DMS153 treated with DMSO at 0.1 percent for 48 hours (cell line): ENCODE data around the gene IFNGR2.
"Not testable (repeated sequence)": the region's sequence is repeated elsewhere in the genome, so short reads cannot be mapped to it uniquely, and the experiment has no call there.

ENCODE experiments used
- DNase-seq: peaks from one replicate; lab custom pipeline; 2025; ENCODE audit not compliant: unreplicated experiment; lab: John Stamatoyannopoulos, UW

The IFNGR2 gene

DNA sequence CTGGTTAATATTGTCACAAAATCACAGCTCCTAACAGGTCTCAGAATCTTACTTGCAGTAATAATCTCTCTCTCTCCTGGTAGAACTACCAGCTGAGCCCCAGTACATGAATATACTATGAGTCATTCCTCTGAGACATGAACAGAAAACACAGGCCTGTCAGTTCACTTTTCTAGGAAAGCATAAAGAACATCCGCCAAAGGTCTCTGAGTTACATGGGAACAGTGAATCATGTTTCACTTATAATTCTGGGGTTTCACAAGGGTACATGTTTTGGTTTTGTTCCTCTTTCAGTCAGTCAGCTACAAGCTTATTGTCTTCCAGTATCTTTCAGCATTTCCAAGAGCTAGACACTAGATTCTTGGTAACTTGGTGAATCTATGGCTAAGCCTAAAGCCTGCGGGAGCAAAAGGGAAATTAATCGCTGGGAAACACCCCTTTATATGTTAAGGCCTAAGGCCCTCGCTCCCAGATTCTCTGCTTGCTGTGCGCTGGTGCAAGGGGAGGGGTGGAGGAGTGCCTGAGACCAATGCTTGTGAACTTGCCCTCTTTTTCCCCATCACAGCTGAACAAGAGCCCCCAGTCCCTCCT is 31.7 kb downstream of the IFNGR2 start:
- no peak for DNase-seq

DNA sequence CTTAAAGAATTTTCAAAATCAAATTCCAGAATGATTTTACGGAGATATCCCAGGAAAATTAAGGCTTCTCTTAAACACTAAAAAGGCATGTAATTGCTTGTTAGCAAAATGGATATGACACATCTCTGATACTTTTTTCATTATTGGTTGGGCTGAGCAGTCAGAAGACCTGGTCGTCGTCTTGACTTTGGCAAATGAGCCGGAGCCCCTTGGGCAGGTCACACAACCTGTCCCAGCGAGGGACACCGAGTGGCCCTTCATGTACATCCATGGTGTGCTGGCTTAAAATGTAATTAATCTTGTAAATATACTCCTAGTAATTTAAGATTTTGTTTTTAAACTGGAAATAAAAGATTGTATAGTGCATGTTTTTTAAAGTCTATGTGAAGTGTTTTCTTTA is 33.9 kb downstream of the IFNGR2 start:
- DNase-seq, result no peak

DNA sequence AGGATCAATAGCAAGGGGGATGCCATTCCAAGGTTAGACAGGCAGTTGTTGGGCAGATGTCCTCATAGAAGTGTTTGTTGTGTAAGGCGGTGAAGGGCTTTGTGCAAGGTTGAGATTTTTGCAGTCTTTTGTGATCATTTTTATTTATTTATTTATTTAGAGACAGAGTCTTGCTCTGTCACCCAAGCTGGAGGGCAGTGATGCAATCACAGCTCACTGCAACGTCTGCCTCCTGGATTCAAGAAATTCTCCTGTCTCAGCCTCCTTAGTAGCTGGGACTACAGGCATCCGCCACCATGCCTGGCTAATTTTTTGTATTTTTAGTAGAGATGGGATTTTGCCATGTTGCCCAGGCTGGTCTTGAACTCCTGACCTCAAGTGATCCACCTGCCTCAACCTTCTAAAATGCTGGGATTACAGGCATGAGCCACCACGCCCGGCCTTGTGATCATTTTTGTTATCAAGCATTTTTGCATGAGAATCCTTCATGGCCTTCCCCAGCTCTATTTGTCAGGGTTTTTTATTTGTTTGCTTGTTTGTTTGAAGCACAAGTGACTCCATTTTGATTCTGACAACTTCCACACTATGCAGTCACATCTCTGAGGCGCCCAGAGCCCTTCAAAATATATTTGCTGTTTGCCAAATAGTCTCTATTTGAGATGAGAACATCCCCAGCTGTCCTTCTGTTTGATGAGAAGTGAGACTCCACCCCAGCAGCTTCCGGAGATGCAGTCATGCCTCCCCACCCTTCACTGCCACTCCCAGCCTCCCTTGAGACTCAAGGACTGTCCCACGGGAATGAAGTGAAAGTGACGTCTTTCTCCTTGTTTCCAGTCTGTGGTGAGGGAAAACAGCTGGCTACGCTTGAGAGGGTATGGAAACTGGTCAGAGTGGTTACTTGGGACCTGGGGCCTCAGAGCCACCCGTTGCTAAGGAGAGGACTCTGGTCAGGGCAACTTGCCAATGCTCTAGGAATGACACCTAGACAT is 38.6 kb downstream of the IFNGR2 start:
- peak; percentile 86 for DNase-seq

DNA sequence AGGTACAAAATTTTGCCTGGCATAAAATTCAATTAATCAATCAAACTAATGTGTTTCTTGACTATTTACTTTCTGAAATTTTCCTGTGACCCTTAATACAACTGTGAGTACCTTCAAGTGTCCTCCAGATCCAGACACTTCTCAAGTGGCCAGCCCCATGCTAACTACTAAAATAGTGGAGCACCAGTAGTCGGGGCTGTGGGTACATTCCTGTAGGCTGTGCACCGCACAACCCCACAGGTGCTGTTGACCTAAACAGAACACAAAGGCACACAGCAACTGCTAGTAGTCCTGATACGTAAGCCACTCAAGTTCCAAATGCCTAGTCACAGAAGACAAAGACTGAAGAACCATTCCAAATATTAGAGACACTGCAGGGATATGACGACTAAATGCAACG is 40.0 kb downstream of the IFNGR2 start:
- DNase-seq, result peak; percentile 15

DNA sequence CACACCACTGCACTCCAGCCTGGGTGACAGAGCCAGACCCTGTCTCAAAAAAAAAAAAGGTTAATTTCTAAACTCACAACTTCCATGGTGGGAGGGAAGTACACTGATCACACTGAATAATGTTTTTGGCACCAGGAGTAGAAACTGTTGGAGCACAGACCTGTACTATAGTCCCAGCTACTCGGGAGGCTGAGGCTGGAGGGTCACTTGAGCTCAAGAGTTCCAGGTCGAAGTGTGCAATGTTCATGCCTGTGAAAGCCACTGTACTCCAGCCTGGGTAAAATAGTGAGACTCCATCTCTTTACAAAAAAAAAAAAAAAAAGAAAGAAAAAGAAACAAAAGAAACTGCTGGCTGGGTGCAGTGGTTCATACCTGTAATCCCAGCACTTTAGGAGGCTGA is 41.3 kb downstream of the IFNGR2 start:
- no peak for DNase-seq

DNA sequence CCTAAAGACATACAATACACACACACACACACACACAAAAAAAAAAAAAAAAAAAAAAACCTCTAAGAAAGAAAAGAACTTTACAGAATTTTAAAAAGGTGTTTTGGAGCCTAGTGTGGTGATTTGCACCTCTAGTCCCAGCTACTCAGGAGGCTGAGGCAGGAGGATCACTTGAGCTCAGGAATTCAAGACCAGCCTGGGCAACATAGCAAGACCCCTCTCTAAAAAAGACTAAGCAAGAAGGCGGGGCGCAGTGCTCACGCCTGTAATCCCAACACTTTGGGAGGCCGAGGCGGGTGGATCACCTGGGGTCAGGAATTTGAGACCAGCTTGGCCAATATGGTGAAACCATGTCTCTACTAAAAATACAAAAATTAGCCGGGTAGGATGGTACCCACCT is 43.4 kb downstream of the IFNGR2 start:
- DNase-seq, result not testable (repeated sequence)

DNA sequence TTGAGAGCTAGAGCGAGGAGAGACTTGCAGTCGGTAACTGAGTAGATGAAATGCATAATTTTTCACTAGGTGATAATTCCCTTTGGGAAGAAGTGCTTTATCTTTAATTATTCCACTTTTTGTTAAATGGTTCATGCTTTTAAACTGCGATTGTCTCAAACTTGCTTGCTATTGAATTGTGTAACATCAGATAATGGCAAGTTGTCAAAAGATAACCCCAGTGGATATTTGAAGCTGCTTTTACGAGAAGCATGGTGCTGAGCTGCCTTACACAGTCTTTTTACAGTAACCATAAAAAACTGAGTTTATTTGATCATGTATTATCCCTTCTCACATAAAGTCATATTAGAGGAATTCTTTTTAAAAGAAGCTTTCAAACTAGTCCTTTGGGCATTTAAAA is 46.4 kb downstream of the IFNGR2 start:
- DNase-seq, result no peak

DNA sequence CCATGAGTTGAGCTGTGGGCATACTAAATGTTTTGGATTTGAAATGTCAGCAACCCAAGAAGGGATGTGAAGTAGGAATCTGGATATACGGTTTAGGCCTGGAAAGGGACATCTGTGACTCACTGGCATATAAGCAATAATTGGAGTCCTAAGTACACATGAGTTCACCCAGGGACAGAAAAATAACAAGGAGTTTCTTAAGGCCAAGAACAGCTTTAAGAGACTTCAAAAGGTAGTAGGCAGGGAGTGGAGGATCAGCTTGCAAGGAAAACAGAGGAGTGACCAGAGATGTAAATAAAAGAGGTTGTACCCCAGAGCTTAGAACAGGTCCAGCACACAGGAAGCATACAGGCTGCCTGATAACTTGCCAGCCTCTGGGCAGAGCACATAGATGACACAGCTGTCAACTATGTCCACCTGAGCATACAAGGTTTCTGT is 48.4 kb downstream of the IFNGR2 start:
- no peak for DNase-seq

DNA sequence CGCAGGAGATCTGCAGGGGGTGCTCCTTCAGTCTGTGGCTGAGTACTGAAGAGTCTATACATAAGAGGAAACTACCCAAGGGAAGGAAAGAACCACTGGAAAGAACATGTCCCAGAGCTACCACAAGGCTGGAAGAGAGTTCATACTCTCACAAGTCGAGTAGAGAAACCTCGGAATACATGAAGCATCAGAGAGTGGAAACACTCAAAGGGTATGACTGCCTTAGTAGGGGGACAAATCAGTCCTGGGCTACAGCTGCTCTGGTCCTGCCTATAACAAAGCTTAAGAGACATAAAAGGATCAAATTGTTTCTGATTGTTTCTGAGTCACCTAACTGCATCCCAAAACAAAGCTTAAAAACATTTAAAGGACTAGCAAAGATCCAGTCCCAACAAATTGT is 49.1 kb downstream of the IFNGR2 start:
- DNase-seq, result no peak

DNA sequence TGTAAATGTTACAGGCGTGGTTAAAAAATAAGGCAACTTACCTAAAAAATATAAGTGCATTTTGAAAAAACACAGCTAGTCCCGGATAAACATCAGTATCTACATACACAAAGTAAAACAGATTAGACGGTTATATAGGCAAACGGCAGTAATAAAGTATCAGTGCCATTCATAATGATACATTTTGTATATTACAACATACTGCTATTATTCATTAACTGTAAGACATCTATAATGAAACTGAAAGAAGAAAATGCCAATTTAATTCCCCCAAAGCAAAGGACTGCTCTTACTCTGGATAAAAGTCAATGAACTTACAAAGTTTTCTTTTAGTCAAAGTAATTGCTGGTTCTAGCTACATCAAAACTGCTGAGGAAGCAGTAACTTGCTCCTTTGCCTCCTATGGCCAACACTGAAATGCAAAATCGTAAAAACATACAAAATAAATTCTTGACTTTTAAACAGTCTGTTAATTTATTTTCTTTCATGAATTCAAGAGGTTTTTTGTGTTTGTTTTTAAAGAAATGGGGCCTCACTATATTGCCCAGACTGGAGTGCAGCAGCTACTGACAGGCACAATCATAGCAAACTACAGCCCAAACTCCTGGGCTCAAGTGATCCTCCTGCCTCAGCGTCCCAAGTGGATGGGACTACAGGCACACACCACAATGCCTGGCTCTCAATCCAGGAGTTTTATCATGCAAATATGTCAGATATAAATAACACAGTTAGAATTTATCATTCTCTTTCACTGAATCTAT is 52.7 kb downstream of the IFNGR2 start:
- DNase-seq, result no peak

DNA sequence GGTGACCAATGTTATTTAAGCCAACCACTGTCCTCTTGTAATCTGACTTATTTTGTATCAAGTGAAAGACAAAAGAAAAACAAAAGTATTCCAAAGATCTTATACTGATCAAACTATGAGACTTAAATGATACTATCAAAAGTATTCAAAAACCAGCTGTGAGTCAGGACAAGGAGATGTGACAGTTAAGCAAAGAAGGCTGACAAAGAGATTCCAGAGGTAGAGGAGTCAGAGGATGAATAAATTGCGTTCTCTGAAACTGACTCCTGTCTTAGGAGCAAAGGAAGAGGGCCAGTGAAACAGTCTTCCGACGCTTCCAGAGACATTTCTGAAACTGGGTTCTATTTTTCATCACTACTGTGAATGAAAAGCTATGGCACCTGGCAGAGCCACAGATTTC is 55.6 kb downstream of the IFNGR2 start:
- no peak for DNase-seq

DNA sequence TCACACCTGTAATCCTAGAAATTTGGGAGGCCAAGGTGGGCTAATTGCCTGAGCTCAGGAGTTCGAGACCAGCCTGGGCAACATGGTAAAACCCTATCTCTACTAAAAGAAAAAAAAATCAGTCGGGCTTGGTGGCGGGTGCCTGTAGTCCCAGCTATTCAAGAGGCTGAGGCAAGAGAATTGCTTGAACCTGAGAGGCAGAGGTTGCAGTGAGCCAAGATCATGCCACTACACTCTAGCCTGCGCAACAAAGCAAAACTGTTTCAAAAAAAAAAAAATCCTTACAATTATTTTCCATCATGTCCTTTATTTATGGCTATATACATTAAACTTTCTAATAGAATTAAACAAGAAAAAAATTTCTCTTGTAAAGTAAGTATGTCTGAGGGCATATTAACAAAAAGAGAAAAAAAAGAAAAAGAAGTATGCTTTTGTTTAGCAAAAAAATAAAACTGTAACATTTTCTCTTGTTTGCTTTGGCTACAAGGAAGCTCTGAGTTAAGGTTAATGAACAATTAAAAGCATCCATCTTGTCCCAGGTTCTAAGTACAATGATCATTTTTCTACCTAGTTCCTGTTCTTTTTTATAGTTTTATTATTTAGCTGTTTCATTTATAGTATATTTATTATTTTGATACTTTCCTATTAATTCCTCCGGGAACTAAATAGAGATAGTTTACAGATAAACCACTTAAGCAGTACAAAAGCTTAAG is 58.5 kb downstream of the IFNGR2 start:
- DNase-seq, result no peak

DNA sequence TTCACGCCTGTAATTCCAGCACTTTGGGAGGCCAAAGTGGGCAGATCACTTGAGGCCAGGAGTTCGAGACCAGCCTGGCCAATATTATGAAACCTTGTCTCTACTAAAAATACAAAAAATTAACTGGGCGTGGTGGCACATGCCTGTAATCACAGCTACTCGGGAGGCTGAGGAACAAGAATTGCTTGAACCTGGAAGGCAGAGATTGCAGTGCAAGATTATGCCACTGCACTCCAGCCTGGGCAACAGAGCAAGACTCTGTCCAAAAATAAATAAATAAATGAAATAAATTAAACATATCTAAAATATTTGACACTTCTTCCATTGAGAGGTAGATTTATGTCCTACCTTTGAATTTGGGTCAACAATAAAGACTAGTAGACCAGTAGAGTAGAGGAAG is 66.0 kb downstream of the IFNGR2 start:
- DNase-seq, result not testable (repeated sequence)

DNA sequence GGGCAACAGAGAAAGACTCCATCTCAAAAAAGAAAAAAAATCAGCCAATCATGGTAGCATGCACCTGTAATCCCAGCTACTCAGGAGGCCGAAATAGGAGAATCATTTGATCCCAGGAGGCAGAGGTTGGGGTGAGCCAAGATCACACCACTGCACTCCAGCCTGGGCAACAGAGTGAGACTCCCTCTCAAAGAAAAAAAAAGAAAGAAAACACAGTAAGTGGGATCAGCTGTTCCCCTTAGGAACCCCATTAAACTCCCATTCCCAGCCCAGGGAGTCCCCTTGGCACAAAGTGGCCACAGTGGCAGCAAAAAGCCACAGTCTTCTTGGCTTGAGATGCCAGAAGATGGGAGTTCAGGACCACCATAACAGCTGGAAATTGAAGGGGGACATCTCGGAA is 67.5 kb downstream of the IFNGR2 start:
- DNase-seq, result no peak

DNA sequence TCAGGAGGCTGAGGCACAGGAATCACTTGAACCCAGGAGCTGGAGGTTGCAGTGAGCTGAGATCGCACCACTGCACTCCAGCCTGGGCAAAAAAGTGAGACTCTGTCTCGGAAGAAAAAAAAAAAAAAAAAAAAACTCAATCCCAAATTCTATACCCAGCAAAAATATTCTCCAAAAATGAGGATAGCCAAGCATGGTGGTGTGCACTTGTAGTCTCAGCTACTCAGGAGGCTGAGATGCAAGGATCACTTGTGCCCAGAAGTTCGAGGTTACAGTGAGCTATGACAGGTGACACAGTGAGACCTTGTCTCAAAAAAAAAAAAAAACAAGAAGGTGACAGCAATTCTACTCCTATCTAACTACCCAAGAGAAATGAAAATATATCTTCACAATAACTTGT is 70.1 kb downstream of the IFNGR2 start:
- DNase-seq, result no peak

DNA sequence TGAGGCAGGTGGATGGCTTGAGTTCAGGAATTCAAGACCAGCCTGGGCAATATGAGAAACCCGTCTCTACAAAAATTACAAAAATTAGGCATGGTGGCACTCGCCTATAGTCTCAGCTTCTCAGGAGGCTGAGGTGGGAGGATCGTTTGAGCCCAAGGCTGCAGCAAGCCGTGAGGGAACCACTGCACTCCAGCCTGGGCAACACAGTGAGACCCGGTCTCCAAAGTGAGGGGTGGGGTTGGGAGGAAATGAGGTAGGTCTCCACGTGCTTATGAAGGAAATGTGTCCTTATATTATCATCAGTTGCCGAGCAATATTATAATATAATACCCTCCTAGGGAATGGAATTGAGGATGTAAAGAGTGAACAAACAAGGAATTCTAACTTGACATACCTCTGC is 73.9 kb downstream of the IFNGR2 start:
- DNase-seq, result no peak

DNA sequence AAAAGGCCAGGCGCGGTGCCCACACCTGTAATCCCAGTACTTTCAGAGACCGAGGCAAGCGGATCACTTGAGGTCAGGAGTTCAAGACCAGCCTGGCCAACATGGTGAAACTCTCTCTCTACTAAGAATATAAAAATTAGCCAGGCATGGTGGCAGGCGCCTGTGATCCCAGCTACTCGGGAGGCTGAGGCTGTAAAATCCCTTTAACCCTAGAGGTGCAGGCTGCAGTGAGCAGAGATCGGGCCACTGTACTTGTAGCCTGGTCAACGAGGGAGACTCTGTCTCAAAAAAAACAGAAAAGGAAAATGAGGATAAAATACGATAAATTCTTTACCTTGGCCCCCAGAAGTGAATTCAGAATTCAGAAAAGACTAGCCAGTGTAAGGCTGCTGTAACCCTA is 75.0 kb downstream of the IFNGR2 start:
- DNase-seq, result no peak

DNA sequence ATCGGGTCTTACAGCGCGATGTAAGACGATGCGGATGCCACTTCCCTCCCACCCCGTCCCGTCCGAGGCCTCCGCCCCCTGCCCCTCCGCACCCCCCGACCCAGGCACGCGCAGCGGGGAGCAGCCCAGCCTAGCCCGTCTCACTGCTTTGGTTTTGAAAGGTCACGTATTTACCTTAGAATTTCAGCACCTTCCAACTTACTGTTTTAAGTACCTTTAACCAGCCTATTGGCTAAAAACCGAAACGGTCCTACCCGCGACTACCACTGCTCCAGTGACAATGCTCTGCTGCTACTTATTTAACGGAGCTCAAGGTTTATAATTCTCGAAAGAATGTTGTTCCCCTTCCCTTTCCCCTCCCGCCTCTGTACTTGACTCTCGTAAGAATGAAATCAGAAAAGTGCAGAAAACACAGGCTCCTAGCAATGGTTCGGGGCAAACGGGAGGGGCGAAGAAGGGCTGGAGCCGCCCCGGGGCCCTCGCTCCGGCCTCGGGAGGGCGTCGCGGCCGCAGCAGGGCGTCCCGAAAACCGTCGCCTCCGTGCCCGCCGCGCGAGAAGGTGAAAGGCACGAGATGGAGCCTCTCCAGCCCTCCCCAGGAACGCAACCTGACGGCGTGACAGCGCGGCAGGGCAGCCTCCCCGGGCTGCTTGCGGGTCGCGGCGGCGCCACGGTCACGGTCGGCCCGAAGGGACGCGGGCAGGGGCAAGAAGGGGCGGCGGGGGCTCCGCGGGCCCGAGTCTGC is 75.9 kb downstream of the IFNGR2 start:
- DNase-seq, result peak; percentile 6

DNA sequence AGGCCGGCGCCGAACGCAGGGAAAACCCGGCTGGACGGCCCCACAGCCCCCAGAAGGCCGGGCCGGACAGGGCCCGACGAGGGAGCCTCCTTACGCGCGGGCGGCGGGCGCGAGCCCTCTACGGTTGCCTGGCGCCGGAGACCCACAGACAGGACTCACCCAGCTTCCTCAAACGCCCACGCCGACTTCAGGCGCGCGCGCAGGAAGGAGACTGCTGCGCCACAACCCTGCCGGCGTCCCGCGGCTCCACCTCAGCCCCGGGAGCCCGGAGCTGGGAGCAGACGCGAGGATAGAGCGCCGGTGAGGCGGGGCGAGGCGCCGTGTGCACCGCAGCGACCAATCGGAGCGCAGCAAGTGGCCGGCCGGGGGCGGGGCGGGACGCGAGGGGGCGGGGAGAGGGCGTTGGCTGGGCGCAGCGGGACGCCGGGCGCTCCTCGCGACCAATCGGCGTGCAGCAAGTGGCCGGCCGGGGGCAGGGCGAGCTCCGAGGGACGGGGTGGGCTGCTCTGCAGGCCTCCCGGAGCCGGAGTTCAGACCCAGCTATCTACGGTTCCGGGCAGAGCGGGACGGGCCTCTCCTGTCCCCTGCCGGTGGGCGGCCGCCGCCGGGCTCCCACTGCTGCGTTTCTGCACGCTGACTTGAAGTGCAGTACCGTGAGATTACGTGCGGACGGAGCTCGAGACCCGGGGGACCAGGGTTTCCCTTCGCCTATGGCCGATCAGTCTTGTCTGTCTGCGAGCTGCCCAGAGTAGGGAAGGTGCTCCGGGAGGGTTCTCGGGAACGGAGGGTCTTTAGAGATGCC is 76.7 kb downstream of the IFNGR2 start, which contains the start of gene TMEM50B:
Gene TMEM50B, minus strand, starts transcription at position 296 of the 802 bp plus-strand sequence. CDS start 11,089 bp downstream, outside the sequence.
- peak; percentile 88 for DNase-seq
